HG03066 (cell line): ENCODE measurements around the gene CXCR3.
"Not testable (repeated sequence)": the region's sequence is repeated elsewhere in the genome, so short reads cannot be mapped to it uniquely, and the experiment has no call there.

Experiments used
- ATAC-seq: cut with Tn5 transposase; IDR thresholded peaks from one replicate; pipeline ENCODE4 v1.9.1; 2021; ENCODE audit warnings: low read depth; ENCODE audit not compliant: unreplicated experiment

The CXCR3 gene

GRCh38 chrX:71615056-71615455, 3.3 kb downstream of the CXCR3 start:
- no peak for ATAC-seq

GRCh38 chrX:71612256-71612655, 6.1 kb downstream of the CXCR3 start:
- ATAC-seq = no peak

DNA sequence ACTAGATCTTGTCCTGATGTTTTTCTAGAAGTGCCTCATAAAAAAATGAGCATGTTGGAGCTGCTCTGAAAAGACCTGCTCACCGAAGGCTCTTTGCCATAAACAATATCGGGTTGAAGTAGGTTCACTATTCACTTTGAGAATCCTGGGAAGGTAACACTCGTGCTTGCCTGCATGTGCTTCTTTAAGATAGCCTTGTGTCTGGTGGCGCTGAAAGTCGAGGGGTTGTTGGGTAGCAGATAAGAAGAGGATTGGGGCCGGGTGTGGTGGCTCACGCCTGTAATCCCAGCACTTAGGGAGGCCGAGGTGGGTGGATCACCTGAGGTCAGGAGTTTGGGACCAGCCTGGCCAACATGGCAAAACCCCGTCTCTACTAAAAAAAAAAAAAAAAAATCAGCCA, 6.6 kb downstream of the CXCR3 start:
- not testable (repeated sequence) for ATAC-seq

DNA sequence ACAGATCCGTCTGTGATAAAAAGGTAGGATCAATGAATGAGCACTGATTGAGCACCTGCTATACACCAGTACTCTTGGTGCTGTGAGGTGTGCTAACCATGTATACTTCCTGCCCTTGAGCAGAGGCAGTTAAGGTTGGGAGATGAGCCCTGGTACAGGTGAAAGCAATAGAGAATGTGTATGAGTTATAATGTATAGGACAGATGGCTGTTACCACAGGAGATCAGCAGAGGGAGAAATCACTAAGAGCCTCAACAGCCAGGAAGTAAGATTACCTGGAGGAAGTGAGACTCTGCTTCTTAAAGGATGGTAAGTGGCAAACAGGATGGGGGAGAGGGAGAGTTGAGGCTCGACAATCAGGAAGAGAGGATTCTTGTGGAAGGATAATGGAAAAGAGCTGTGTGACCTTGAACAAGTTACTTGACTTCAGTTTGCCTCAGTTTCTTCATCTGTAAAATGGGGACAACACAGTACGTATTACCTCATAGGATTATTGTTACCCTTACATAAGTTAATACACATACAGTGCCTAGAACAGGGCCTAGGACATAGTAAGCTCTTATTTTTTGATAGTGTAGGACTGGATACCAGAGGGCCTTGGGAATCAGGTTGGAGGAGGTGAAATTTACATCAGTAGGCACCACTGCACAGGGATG, 9.1 kb downstream of the CXCR3 start:
- ATAC-seq = no peak

GRCh38 chrX:71607488-71607887, 10.8 kb downstream of the CXCR3 start:
- ATAC-seq = no peak

- ATAC-seq = no peak
Observed at GRCh38 chrX:71606536-71607216, 11.6 kb downstream of the CXCR3 start.

DNA sequence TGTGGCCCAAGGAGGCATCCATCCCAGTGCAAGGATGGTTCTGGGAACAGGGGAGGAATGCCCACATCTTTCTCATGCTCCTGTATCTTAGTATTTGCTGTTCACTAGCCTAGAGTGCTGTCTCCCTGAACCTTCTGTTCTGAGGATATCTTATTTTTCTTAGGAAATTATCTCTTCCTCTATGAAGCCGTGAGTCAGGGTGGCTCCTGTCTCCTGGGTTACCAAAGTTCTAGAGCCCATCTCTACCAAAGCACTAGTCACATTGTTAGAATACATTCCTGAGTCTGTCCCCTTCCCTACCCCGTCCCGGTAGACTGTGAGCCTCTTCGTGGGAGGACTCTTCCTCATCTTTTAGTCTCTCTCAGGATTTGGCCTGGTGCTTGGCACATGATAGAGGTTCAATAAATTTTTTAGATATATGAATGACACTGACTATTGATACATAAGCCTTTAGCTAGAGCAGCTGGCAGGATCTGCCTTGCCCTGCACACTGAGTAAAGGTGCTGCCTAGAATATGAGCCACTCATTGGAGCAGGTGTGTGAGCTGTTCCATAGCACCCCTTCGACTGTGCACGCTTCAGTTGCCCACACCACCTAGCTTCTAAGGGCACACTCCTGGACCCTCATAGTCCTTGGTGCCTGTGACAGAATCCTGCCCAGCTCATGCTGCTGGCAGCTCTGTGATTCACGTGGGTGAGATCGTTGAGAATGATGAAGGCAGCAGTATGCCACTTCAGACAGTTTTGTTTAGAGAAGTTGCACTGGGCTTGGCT, 13.3 kb downstream of the CXCR3 start:
- no peak for ATAC-seq

- no peak for ATAC-seq
Observed at GRCh38 chrX:71604141-71604540, 14.2 kb downstream of the CXCR3 start.

DNA sequence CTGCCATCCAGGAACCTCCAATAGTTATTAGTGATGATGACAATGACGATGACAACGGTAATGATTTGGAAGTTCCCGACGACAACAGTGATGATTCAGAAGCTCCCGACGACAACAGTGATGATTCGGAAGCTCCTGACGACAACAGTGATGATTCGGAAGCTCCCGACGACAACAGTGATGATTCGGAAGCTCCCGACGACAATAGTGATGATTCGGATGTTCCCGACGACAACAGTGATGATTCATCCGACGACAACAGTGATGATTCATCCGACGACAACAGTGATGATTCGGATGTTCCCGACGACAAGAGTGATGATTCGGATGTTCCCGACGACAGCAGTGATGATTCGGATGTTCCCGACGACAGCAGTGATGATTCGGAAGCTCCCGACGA, 14.7 kb downstream of the CXCR3 start:
- no peak for ATAC-seq

DNA sequence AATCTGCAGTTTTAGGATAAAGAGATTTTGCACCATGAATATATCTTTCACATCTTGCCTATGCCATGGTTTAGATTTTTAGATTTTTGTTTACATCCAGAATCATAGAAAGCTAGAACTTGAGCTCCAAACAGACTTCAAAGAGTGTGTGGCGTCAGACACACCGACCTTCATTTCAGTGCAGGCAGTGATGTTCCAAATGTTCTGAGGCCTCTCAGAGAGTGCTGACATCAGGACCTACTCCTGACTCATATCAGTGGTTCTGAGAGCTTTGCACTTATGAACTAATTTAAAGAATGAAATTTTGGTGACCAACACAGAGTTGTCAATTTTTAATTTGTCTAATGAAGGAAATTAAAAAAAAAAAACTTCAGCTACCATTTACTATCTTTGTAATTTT, 18.3 kb downstream of the CXCR3 start:
- ATAC-seq = no peak

DNA sequence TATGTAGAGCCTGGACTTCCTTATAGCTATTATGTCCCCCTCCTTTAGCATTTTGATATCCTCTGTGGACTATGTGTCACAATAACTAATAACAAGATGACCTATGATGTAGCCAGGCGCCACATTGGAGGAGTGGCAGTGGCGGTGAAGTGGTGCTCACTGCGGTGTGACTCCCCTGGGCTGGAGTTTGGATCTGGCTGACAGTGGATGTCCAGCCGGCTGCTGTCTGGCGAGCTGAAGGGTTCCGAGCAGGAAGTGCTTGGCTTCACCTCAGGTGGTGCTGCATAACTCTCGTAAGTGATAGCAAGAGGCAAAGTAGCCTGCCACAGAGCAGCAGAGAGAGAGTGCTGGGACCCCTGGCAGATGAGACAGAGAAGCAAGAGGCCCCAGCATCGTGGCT, 25.1 kb downstream of the CXCR3 start:
- ATAC-seq = not testable (repeated sequence)

- ATAC-seq = no peak
Observed at GRCh38 chrX:71586929-71587328, 31.4 kb downstream of the CXCR3 start.

DNA sequence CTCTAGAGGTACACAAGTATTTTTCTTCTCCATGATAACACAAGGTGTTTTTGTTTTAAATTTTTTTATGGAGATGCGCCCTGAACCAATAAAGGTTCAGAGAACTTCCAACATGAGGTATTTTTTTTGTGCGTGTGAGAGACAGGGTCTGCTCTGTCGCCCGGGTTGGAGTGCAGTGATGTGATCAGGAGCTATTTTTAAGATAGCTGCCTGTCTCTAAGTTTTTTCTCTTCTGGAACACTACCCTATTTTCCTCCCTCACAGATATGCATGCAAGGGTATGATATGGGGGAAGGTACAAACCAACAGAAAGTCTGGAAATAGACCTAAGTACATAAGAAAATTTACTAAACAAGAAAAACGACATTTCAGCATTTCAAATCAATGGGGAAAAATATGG, 37.1 kb downstream of the CXCR3 start:
- no peak for ATAC-seq

DNA sequence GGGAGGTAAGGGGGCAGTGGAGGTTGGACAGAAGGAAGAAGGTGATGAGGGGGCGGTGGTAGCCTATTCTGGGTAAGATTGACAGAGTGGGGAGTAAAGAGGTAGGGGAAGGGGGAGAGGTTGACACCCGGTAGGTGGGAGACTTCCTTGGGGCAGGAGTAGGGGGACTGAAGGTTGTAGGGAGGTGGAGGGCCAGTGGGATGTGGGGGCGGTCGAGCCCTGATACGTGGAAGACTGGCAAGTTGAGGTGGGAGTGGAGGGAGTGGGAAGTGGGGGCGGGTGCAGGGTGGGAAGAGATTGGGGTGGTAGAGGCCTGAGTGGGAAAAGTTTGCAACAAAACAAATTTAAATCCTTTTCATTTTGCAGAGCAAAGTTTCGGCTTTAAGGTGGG, 38.3 kb downstream of the CXCR3 start:
- no peak for ATAC-seq

GRCh38 chrX:71579136-71579989, 38.9 kb downstream of the CXCR3 start:
- no peak for ATAC-seq

GRCh38 chrX:71578253-71579135, 39.8 kb downstream of the CXCR3 start, which contains the start of gene GCNA:
Gene GCNA, plus strand, starts transcription at chrX:71578437. Its CDS starts 2,385 bp downstream, at chrX:71580822.
- no peak for ATAC-seq

DNA sequence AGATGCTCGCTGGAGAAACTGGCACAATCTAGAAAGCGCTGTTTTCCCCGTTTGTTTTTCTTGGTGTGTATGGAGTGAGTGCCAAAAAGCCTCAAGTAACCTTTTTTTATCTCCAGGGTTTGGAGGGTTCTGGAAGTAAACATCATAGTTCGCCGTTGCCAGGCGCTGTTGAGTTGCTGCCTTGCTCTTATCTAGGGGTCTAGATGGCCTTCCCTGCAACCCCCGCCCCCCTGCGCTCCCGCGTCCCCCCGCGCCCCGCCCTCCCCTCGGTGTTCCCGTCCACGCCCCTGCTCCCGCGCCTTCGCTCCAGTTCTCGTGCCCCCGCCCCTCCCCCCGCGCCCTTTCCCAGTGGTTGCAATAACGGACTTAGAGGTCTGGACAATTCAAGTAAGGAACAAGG, 40.6 kb downstream of the CXCR3 start:
- no peak for ATAC-seq

- ATAC-seq = no peak
Observed at GRCh38 chrX:71573590-71573989, 44.7 kb downstream of the CXCR3 start.

DNA sequence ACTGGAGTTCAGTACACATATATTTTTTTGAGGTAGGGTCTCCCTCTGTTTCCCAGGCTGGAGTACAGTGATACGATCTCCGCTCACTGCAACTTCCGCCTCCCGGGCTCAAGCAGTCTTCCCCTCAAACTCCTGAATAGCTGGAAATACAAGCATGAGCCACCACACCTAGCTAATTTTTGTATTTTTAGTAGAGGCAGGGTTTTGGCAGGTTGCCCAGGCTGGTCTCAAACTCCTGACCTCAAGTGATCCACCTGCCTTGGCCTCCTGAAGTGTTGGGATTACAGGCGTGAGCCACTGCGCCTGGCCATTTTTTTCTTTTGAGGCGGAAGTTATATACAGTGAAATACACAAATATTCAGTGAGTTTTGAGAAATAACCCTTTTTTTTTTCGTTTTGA, 46.9 kb downstream of the CXCR3 start:
- not testable (repeated sequence) for ATAC-seq
